GM19372 (cell line): ENCODE results near the gene NAT10.
"Not testable (repeated sequence)": the region's sequence is repeated elsewhere in the genome, so short reads cannot be mapped to it uniquely, and the experiment has no call there.

ENCODE experiments used
- ATAC-seq: cut with Tn5 transposase; IDR thresholded peaks from one replicate; pipeline ENCODE4 v1.9.1; 2021; ENCODE audit warnings: mild to moderate bottlenecking, low read depth, moderate library complexity; ENCODE audit not compliant: unreplicated experiment

NAT10 gene

DNA sequence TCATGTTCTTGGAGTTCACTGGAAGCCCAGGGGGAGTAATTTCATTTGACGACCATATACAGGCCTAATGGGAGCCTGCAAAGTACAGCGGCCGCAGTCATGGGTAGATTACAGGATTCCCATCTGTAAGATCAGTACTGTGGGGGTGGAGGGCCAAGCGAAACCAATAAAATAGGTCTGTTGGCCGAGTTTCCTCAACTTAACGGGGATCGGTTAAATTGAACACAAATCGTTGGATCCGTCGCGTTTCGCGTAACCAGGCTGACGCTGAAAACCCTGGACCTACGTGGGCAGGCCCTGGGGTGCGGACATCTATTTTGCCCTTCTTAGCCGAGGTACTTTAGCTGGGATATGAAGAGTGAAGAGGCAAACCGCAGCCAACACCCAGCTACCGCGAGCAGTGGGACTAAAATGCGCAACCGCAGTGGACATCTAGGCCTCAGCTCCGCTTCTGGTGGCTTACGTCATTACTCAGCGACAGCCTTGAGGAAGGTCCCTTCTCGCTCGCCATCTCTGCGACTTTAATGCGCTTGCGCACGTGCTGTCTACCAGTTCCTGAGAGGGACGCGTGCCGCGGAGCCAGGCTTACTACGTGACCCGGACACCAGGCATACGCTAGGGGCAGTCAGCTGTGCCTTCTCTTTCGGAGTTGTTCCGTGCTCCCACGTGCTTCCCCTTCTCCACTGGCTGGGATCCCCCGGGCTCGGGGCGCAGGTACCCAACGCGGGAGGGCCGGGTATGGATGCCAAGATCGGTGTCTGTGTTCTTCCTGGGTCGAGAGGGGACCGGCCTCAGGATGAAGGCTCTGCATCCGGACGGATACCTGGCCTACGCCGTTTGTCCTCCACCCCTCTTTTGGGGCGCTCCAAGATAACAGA lies at the start of gene NAT10:
NAT10 (plus strand) TSS at position 551 of the 878 bp plus-strand sequence. CDS start 2,597 bp downstream, outside the sequence.
- ATAC-seq = peak; percentile 89

DNA sequence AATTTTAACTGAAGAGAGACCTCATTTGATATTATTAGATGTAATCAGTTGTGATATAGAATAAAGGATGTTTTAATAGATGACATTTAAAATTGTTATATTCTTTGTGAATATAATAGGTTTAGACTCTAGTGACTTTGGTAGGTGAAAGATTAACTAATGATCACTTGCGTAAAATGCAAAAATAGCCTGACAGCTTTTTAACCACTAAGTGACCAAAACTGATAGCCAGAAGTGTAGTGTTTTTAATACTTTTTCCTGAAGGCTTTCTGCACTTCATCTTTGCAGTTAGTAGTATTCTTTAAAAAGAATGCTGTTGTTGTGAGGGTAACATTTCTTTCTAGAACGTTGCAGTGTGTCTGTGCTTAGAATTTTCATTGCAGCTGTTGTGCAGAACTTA lies 48.8 kb upstream of the NAT10 start:
- no peak for ATAC-seq

DNA sequence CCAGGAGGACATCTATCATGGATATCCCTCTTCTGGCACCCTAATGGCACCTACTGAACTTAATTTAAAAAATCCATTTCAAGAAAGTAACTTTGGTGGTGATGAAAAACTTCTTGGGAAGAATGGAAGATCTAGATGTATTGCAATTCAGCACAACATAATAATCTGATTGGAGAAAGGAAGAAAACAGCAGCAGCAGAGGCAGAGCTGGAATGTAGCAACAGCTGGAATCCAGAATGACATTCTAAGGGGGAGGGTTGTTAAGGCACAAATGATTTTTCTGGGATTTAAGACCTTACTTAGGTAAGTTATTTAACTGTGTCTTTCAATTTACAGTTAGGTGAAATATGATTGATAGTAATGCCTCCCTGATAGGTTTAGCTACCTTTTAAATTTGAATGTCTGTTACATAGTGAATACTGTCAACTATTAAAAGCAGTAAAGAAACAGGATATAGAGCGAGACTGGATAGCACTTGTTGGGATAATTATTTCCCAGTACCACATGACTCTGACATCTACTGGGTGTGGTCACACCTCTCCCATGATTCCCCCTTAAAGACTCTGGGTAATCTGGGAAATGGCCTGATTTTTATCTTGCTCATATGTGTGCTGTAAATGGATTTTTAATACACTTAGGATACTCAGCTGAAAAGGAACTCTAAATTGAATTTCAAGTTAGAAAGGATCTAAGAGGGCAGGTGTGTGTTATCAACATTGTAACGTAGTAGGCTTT lies 42.2 kb upstream of the NAT10 start:
- no peak for ATAC-seq

DNA sequence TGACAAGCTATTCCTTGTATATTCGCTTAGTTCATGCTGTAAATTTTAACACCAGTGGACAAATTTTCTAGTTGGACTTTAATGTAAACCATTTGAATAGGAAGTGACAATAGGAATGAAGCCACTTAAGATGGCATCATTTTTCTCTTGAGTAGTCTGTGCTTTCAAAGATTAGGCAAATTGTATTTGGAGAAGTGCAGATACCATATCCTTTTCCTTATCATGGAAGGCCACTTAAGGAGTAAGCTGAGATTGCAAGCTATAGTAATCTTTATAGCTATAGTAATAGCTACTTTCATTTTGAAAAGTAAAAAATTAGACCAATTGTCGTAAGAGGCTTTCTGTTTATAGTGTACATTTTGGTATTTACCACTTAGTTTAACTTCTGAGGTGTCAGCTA lies 41.1 kb upstream of the NAT10 start:
- ATAC-seq = no peak

DNA sequence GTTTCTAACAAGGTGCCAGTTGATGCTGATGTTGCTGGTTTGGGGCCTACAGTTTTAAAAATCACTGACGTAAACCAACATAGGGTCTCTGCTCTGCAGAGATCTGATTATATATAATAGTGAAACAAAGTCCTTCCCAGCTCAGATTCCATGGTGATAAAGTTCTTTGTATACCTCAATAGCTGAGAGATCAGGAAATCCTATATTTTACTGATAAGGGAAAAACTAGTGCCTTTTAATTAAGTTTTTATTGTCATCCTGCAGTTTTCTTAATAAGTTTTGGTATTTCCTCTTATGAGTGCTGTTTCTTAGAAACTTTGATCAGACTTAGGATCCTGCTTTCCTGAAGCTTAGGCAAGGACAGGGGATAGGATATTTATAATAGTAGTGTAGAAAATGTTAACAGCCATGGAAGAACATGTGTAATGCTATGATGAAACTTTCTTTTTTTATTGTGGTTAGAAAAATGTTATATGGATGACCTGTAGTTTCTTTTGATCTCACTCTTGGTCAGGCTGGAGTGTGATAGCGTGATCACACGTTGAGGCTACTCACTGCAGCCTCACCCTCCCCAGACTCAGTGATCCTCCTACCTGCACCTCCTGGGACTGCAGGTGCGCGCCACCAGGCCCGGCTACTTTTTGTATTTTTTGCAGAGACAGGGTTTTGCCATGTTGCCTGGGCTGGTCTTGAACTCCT lies 39.8 kb upstream of the NAT10 start:
- ATAC-seq = no peak

DNA sequence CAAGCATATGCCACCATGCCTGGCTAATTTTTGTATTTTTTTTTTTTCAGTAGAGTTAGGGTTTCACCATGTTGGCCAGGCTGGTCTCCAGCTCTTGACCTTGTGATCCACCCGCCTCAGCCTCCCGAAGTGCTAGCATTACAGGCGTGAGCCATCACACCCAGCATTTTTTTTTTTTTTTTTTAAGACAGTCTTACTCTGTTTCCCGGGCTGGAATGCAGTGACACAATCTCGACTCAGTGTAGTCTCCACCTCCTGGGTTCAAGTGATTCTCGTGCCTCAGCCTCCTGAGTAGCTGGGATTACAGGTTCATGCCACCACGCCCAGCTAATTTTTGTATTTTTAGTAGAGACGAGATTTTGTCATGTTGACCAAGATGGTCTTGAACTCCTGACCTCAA lies 38.7 kb upstream of the NAT10 start:
- ATAC-seq = not testable (repeated sequence)

DNA sequence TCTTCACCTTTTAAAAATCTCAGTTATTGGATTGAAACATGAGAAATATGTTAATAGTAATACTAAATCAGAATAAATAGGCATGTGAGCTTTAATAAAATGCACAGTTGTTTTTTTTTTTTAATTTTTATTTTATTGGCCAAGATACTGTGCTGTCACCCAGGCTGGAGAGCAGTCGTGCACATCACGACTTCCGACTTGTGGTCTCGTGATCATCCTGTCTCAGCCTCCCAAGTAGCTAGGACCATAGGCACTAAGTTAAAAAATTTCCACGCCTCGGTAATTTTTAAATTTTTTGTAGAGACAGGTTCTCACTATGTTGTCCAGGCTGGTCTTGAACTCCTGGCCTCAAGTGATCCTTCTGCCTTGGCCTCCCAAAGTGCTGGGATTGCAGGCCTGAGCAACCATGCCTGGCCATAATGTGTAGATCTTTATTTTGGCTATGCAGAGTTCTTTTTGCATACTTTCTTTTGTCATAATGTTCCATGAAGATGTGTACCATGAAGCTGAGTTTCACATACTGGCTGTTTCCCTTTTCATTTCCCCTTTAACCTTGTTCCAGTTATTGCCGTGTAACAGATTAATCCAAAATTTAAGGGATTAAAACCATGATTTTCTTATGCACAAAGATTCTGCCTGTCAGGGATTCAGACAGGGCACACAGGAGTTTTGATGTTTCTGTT lies 37.9 kb upstream of the NAT10 start:
- ATAC-seq = no peak

DNA sequence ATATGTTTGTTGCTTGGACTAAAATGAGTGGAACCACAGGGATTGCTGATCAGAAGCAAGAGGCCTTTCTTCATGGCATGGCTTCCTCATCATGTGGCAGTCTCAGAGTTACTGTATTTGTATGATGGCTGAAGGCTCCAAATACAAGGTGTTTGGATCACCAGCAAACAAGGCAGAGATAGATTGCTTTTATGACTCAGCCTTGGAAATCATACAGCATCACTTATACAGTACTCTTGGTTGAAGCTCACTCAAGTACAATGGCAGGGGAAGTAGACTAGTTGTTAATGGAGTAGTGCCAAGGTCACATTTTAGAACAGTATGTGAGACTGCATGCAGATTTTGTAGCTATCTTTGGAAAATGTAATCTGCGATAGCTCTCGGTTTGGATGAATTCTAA lies 37.3 kb upstream of the NAT10 start:
- no peak for ATAC-seq

DNA sequence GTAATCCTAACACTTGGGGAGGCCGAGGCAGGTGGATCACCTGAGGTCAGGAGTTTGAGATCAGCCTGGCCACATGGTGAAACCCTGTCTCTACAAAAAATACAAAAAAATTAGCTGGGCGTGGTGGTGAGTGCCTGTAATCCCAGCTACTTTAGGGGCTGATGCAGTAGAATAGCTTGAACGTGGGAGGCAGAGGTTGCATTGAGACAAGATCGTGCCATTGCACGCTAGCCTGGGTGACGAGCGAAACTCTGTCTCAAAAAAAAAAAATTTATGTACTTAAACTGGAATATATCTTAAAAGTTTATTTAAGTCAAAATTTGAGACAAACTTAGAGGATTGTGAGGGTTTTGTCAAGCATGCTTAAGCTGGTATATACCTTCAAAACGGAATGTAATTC lies 34.1 kb upstream of the NAT10 start:
- ATAC-seq = not testable (repeated sequence)

DNA sequence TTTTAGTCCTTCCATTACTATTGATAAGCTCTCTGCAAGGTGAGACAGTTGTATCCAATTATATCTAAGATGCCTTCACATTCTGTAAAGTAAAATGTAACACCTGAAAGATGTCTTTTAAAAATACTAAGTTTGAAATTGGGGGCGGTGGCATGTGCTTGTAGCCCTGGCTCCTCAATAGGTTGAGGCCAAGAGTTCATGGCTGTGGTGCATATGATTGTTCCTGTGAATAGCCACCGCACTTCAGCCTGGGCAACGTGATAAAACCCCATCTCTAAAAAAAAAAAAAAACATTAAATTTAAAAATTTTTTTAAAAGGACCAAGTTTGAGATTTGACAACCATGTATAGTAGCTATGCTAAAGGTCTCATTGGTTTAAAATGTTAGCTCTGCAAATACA lies 33.4 kb upstream of the NAT10 start:
- no peak for ATAC-seq

DNA sequence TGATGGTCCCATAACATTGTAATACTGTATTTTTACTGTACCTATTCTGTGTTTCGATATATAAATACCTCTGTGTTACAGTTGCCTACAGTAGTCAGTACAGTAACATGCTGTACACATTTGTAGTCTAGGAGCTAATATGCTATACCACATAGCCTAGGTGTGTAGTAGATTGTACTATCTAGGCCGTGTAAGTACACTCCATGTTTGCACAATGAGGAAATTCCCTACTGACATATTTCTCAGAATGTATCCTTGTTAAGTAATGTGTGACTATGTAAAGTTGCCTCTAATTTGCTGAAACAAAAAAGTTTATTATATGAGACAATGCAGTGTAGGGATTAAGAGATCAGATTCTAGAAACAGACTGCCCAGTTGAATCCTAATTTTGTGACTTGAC lies 32.6 kb upstream of the NAT10 start:
- no peak for ATAC-seq

DNA sequence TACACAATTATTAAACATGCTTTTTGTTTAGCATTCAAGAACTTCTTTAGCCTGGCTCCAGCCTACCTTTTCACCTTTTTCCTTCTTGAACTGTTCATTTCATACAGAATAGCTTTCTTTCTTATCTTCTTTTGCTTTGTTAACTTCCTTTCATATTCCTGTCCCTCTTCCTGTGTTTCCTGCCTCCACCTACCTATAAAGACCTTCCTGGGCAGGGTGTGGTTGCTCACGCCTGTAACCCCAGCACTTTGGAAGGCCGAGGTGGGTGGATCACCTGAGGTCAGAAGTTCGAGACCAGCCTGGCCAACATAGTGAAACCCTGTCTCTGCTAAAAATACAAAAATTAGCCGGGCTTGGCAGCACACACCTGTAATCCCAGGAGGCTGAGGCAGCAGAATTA lies 31.0 kb upstream of the NAT10 start:
- no peak for ATAC-seq

DNA sequence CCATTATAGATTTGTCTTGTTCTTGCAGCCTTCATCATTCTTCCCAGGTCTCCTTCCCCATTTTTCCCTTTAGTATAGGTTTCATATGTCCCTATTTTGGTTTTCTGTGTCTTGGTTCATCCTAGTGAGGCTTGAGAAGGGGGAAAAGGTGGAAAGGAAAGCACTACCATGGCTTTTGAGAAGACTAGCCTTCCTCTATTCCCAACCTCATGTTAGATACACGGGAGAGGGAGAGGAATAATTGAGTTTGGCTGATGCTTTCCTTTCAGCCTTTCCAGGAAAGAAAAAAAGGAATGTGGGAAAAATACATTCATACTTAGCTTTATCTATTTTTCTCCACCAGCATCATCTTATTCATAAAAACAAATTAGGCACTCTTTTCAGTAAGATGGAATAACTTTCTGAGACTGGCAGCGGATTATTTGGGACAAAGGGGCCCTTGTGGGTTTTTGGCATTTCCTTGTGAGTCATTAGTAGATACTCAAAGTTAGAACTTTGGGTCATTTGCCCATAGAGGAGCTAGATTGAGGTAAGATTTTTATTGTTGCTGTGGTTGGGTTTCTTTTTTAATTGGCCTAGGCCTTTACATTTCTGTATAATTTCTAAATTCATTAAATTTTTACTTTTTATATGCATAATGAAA lies 30.1 kb upstream of the NAT10 start:
- ATAC-seq = no peak

DNA sequence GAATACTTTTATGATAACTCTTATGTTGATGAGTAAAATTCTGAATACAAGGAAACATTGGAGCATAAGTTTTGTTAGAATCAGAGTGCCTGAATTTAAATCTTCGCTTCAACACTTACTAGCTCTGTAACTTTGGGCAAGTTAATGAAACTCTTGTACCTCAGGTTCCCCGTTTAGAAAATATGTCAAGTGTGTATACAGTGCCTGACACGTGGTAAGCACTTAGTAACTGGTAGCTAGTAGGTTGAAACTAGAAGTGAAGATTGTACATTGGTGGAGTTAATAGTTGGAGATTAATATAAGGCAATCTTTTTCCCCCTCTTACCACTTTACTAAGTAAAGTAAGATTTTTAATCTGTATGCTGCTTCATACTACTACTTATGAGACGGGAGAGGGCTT lies 24.8 kb upstream of the NAT10 start:
- ATAC-seq = no peak

DNA sequence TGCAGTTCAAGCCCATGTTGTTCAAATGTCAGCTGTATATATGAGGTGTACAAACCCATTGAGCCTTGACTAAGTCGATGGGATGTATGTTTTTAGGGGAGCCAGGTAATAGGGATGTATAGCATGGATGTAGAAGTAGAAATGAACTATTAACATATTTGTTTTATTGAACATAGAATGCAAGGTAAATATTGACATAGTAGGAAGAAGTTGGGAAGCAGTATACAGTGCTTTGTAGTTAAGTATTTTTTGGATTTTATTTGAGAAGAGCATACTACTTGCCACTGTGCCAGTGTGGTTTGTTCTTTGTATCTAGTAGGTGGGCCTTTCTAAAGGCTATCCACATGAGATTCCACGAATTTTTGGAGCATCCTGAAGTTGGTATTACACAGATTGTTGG lies 20.8 kb upstream of the NAT10 start:
- no peak for ATAC-seq

DNA sequence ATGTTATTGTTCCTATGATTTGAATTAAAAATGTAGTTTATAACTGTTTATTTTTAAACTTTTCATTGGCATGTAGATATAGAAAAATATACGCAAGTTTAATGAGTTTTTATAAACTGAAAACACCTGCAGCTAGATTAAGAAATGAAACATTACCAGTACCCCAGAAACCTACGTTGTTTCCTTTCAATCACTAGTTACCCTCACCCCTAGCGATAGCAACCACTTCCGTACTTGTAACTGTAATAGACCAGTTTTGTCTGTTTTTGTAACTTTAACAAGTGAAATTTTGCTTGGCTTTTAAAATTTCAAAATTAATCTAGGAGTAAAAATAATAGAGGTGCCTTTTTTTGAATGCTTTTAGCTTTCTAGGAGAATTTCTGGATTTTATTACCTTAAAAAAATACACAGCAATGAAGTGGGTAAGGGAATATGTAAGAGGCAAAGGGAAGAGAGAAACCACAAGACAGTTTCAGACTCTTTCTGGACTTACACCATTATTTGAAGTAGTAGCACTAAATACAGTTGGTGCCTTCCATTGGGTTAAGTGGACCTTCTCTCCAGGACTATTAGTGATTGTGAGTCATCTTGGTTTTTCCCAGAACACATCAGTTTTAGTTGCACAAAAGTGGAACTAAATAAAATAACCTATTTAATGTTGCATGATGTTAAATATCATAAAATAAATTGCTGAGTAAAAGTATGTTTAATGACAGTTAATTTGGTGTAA lies 18.7 kb upstream of the NAT10 start:
- no peak for ATAC-seq

DNA sequence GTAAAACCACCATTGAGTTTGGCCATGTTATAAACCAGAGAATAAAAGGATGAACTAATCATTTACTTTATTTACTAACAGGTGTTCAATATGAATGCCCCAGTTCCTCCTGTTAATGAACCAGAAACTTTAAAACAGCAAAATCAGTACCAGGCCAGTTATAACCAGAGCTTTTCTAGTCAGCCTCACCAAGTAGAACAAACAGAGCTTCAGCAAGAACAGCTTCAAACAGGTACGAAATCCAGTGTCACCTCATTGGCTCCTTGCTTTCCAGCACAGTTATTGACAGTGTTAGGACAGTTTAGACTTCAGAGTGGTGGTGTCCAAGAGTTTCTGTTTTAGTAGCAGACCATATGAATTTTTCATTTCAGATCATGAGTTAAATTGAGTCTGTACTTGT lies 13.6 kb upstream of the NAT10 start:
- no peak for ATAC-seq

DNA sequence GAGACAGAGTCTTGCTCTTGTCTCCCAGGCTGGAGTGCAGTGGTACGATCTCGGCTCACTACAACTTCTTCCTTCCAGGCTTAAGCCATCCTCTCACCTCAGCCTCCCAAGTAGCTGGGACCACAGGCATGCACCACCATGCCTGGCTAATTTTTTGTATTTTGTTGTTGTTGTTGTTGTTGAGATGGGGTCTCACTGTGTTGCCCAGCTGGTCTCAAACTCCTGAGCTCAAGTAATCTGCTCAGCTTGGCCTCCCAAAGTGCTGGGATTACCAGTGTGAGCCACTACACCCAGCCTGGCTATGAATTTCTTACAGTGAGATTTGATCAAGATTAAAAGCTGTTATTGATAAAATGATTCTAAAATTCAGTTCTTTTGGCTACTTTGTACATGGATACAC lies 10.5 kb upstream of the NAT10 start:
- not testable (repeated sequence) for ATAC-seq

DNA sequence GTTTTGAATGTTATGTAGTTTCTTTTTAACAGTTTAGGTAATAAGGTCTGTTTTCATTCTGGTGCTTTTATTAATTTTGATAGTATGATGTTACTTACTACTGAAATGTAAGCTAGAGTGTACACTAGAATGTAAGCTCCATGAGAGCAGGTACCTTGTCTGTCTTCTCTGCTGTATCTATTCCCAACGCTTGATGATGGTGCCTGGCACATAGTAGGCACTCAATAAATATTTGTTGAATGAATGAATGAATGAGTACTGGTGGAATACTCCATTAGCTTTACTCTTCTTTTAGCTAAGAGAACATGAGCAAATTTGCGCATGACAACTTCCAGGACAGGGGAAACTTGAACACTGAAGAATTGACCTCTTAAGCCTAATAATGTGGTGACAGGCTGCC lies 6.6 kb upstream of the NAT10 start:
- ATAC-seq = no peak

DNA sequence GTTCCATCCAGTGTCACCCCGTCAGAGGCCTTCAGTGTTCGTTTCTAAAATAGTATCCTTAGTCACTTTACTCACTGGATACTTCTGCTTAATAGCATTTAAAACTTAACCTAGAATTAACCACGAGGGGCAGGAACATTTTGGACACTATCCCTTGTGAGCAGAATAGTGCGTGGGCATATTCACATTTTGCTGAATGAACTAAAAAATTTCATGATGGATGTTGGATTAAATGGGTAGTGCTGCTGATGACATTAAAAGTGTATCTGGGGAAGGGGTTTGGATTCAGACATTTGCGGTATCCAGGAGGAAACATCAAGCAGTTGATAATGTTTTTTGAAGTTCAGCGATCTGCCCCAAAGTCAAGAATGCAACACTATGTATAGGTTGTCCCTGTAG lies 750 bp upstream of the NAT10 start:
- no peak for ATAC-seq
